Peyer's patch (tissue), 4 donors: Measurements from ENCODE around the gene GPR158.

Experiments
- POLR2A ChIP-seq, 2 donors: fragments of 450-650 bp; IDR thresholded peaks; one replicate each; pipeline ENCODE4 v1.5.1; 2017; ENCODE audit warnings: antibody characterized with exemption in 2 of 2, mild to moderate bottlenecking in 2 of 2, moderate library complexity in 2 of 2
- TF ChIP-seq, protein P1 (sequence below), 6 experiments: fragments of 450-650 bp in 4 of 6; fragments of 200-600 bp in 2 of 6; sonication (generic) in 1 of 6; IDR thresholded peaks; one replicate each; pipeline ENCODE4 v1.5.1; 2017 to 2019; ENCODE audit warnings: antibody characterized with exemption in 6 of 6, mild to moderate bottlenecking in 3 of 6, moderate library complexity in 1 of 6

DNA sequence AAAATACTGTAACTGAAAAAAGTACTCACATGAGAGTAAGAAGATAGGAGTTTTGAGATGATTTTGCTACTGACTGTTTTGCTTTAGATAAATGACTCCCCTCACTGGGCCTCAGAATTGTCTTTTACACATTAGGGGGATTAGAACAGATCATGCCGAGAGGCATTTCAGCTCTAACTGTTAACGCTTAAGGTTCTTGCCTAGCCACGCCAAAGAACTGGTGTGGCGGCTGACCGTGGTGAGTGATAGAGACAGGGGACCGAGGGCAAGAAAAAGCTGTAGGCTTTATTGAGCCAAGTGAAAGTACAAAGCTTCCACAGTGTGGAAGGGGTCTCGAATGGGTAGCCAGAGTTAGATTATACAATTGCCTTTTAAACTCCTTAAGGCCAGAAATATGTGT is 390.8 kb downstream of the GPR158 start:
- TF ChIP-seq, protein P1, sequence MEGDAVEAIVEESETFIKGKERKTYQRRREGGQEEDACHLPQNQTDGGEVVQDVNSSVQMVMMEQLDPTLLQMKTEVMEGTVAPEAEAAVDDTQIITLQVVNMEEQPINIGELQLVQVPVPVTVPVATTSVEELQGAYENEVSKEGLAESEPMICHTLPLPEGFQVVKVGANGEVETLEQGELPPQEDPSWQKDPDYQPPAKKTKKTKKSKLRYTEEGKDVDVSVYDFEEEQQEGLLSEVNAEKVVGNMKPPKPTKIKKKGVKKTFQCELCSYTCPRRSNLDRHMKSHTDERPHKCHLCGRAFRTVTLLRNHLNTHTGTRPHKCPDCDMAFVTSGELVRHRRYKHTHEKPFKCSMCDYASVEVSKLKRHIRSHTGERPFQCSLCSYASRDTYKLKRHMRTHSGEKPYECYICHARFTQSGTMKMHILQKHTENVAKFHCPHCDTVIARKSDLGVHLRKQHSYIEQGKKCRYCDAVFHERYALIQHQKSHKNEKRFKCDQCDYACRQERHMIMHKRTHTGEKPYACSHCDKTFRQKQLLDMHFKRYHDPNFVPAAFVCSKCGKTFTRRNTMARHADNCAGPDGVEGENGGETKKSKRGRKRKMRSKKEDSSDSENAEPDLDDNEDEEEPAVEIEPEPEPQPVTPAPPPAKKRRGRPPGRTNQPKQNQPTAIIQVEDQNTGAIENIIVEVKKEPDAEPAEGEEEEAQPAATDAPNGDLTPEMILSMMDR (IDR thresholded peaks at IDR 0.05), result no peak
- TF ChIP-seq POLR2A (IDR thresholded peaks at IDR 0.05), result no peak
